Measurements from ENCODE around the gene CCDC87. TPM values are rescaled to one million over a fixed set of nuclear protein-coding genes. Genes with fewer than 3 reads are reported as not detected.
"Not testable (repeated sequence)": the region's sequence is repeated elsewhere in the genome, so short reads cannot be mapped to it uniquely, and the experiment has no call there.

Gene CCDC87
- total and polyA plus RNA-seq, 4 donors, result 0.12 to 0.67 (median 0.22) TPM

DNA sequence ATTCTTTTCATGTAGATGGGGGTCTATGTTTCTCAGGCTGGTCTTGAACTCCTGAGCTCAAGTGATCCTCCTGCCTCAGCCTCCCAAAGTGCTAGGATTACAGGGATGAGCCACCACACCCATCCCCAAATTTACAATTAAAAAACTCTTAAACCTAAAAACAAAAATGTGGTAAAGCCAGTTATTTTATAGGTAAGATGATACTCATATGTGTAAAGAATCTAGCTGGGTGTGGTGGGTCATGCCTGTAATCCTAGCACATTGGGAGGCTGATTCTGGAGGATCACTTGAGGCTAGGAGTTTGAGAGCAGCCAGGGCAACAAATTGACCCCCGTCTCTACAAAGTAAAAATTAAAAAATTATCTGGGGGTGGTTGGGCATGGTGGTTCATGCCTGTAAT is 19.6 kb upstream of the CCDC87 start:
- Histone ChIP-seq H3K9ac (ENCODE audit: insufficient read depth in 1 of 2, low read length in 2 of 2) (no peak overlapping the region), H3K4me3 (no peak overlapping the region), H3K4me1 (ENCODE audit: control insufficient read depth in 5 of 5, insufficient read depth in 5 of 5, low read length in 5 of 5) (peaks cover 0 to 3% (median under 1%) of the 10 kb centered on the region in 5 donors), H3K27me3 (ENCODE audit: control insufficient read depth in 3 of 3, insufficient read depth in 3 of 3, low read length in 2 of 3) (no peaks in the 10 kb centered on the region), H3K27ac (ENCODE audit: low read depth in 1 of 2, low read length in 1 of 2) (no peak overlapping the region), H3K9me3 (ENCODE audit: control insufficient read depth in 4 of 4, insufficient read depth in 3 of 4, low read length in 3 of 4) (no peaks in the 10 kb centered on the region), H3K36me3 (ENCODE audit: control insufficient read depth in 4 of 4, insufficient read depth in 4 of 4, low read length in 4 of 4) (peaks cover 0 to 6% (median under 1%) of the 10 kb centered on the region in 4 donors)
- no peak for ATAC-seq (ENCODE audit: insufficient read depth, low FRiP score)
- WGBS, 2 donors, result 92 to 95% methylated on average over 1 of the region's 1 CpG
- TF ChIP-seq, protein P1, sequence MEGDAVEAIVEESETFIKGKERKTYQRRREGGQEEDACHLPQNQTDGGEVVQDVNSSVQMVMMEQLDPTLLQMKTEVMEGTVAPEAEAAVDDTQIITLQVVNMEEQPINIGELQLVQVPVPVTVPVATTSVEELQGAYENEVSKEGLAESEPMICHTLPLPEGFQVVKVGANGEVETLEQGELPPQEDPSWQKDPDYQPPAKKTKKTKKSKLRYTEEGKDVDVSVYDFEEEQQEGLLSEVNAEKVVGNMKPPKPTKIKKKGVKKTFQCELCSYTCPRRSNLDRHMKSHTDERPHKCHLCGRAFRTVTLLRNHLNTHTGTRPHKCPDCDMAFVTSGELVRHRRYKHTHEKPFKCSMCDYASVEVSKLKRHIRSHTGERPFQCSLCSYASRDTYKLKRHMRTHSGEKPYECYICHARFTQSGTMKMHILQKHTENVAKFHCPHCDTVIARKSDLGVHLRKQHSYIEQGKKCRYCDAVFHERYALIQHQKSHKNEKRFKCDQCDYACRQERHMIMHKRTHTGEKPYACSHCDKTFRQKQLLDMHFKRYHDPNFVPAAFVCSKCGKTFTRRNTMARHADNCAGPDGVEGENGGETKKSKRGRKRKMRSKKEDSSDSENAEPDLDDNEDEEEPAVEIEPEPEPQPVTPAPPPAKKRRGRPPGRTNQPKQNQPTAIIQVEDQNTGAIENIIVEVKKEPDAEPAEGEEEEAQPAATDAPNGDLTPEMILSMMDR (IDR thresholded peaks at IDR 0.05; ENCODE audit: control extremely low read depth, extremely low read depth), result no peak
- DNase-seq, result no peak

DNA sequence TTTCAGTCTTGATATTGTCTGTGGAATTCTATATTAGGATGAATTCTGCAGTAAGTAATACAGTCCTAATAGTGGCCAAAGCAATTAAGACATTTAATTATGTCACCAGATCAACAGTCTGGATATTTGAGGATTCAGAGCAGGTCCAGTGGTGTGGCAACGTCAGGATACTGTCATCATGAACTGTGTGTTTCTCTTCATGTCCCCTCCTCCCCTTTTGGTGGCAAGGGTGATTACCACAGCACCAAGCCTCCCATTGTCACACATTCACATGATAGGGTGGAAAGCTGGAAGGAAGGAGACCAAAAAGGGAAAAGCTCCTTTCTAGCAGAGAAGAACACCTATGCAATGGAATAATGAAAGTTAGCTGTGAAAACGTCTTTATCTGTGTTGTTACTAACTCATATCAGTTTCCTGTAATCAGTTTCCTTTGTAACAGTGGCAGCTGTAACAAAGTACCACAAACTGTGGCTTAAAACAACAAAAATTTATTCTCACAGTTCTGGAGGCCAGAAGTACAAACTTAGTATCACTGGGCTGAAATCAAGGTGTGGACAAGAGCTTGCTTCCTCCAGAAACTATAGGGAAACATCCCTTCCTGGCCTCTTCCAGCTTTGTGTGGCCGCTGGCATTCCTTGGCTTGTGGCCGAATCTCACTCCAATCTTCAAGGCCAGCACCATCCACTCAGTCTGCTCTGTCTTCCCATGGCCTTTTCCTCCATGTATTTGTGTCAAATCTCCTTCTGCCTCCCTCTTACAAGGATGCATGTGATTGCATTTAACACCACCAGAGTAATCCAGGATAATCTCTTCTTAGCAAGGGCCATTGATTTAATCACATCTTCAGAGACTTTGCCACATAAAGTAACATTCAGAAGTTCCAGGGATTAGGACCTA is 17.1 kb upstream of the CCDC87 start:
- ATAC-seq (ENCODE audit: insufficient read depth, low FRiP score), result no peak
- Histone ChIP-seq H3K27me3 (ENCODE audit: control insufficient read depth in 3 of 3, insufficient read depth in 3 of 3, low read length in 2 of 3) (no peaks in the 10 kb centered on the region), H3K4me3 (no peak overlapping the region), H3K9ac (ENCODE audit: insufficient read depth in 1 of 2, low read length in 2 of 2) (no peak overlapping the region), H3K4me1 (ENCODE audit: control insufficient read depth in 5 of 5, insufficient read depth in 5 of 5, low read length in 5 of 5) (peaks cover 0 to 7% (median 6%) of the 10 kb centered on the region in 5 donors), H3K36me3 (ENCODE audit: control insufficient read depth in 4 of 4, insufficient read depth in 4 of 4, low read length in 4 of 4) (peaks cover 0 to 14% (median 7%) of the 10 kb centered on the region in 4 donors), H3K9me3 (ENCODE audit: control insufficient read depth in 4 of 4, insufficient read depth in 3 of 4, low read length in 3 of 4) (no peaks in the 10 kb centered on the region), H3K27ac (ENCODE audit: low read depth in 1 of 2, low read length in 1 of 2) (no peak overlapping the region)
- DNase-seq, result no peak
- WGBS, 2 donors, result 58% methylated on average over 4 of the region's 4 CpGs
- TF ChIP-seq, protein P1 (IDR thresholded peaks at IDR 0.05; ENCODE audit: control extremely low read depth, extremely low read depth), result no peak

DNA sequence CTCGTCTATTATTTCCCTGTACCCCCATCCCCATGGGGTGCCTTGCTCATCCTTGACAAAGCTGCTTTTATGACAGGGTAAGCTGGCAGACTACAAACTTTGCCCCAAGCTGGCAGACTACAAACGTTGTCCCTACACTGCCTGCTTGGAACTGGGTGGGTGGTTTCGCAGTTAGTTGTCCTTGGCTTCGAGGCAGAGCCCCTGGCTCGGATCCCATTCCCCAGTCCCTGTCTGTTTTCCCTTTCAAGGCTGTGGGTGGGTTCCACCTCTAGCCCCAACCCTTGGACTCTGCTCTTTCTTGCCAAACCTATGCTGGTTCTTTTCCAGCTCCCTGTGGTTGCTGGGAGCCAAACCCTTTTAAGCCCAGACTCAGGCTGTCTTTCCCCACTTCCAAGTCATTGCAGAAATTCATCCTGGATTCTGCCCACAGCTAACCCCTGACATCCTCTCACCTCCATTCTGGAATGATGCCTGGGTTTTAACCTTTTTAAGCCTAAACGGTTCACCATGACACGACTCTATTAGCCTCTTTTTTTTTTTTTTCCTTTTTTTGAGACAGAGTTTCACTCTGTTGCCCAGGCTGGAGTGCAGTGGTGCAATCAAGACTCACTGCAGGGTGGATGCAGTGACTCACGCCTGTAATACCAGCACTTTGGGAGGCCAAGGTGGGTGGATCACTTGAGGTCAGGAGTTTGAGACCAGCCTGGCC is 14.4 kb upstream of the CCDC87 start:
- Histone ChIP-seq H3K27ac (ENCODE audit: low read depth in 1 of 2, low read length in 1 of 2) (peak overlapping the region in 1 of 2 donors; percentile 45), H3K36me3 (ENCODE audit: control insufficient read depth in 4 of 4, insufficient read depth in 4 of 4, low read length in 4 of 4) (peaks cover 0 to 26% (median 16%) of the 10 kb centered on the region in 4 donors), H3K9ac (ENCODE audit: insufficient read depth in 1 of 2, low read length in 2 of 2) (no peak overlapping the region), H3K9me3 (ENCODE audit: control insufficient read depth in 4 of 4, insufficient read depth in 3 of 4, low read length in 3 of 4) (peaks cover 0 to 2% (median 0%) of the 10 kb centered on the region in 4 donors), H3K4me1 (ENCODE audit: control insufficient read depth in 5 of 5, insufficient read depth in 5 of 5, low read length in 5 of 5) (peaks cover 0 to 7% (median 6%) of the 10 kb centered on the region in 5 donors), H3K27me3 (ENCODE audit: control insufficient read depth in 3 of 3, insufficient read depth in 3 of 3, low read length in 2 of 3) (no peaks in the 10 kb centered on the region), H3K4me3 (no peak overlapping the region)
- peak; percentile 31 for ATAC-seq (ENCODE audit: insufficient read depth, low FRiP score)
- DNase-seq, result peak; percentile 56 to 78 (median 58)
- TF ChIP-seq, protein P1 (IDR thresholded peaks at IDR 0.05; ENCODE audit: control extremely low read depth, extremely low read depth), result no peak
- whole genome bisulfite sequencing, 2 donors, result 69 to 74% methylated on average over 8 of the region's 8 CpGs

DNA sequence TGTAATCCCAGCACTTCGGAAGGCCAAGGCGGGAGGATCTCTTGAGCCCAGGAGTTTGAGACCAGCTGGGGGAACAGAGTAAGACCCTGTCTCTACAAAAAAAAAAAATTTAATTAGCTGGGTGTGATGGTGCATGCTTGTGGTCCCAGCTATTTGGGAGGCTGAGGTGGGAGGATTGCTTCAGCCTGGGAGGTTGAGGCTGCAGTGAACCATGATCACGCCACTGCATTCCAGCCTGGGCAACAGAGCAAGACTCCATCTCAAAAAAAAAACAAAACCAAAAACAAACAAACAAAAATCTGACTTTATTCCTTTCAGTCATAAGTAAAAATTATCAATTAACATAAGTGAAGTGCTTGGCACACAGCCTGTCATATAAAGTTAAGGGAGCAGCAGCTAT is 13.7 kb upstream of the CCDC87 start:
- not testable (repeated sequence) for H3K9ac ChIP-seq (ENCODE audit: insufficient read depth in 1 of 2, low read length in 2 of 2); ATAC-seq (ENCODE audit: insufficient read depth, low FRiP score); H3K4me3 ChIP-seq; DNase-seq; H3K9me3 ChIP-seq (ENCODE audit: control insufficient read depth in 4 of 4, insufficient read depth in 3 of 4, low read length in 3 of 4); H3K4me1 ChIP-seq (ENCODE audit: control insufficient read depth in 5 of 5, insufficient read depth in 5 of 5, low read length in 5 of 5); H3K27me3 ChIP-seq (ENCODE audit: control insufficient read depth in 3 of 3, insufficient read depth in 3 of 3, low read length in 2 of 3); H3K27ac ChIP-seq (ENCODE audit: low read depth in 1 of 2, low read length in 1 of 2)
- WGBS, 2 donors, result 95% methylated on average over 3 of the region's 3 CpGs
- peaks cover 0 to 29% (median 20%) of the 10 kb centered on the region in 4 donors for H3K36me3 ChIP-seq (ENCODE audit: control insufficient read depth in 4 of 4, insufficient read depth in 4 of 4, low read length in 4 of 4)

Measured in lung (tissue), 12 donors.